Psoas muscle (tissue), 8 donors: ENCODE results near the gene CUBN. TPM values are rescaled to one million over a fixed set of nuclear protein-coding genes. Genes with fewer than 3 reads are reported as not detected.
"Not testable (repeated sequence)": the region's sequence is repeated elsewhere in the genome, so short reads cannot be mapped to it uniquely, and the experiment has no call there.

Source experiments
- ATAC-seq, 4 donors: fragments of 200-7000 bp; cut with Tn5 transposase; one replicate each; pipeline ENCODE4 v1.9.1; 2020; ENCODE audit warnings: moderate library complexity in 3 of 4, mild to moderate bottlenecking in 2 of 4
- DNase-seq, 2 donors: peaks; one replicate each; pipeline ENCODE4 v3.0.0-alpha.2; 2020
- H3K27ac ChIP-seq: fragments of 200-600 bp; one replicate; pipeline ENCODE4 v1.8.0; 2022
- H3K27me3 ChIP-seq, 3 donors: fragments of 200-600 bp in 1 of 3; one replicate each; pipeline versions ENCODE4 v1.6.1 to v1.8.0; 2013 to 2022; ENCODE audit warnings: low read length in 2 of 3, mild to moderate bottlenecking in 2 of 3, moderate library complexity in 1 of 3; ENCODE audit not compliant: insufficient read depth in 3 of 3
- H3K36me3 ChIP-seq, 2 donors: fragments of 200-600 bp in 1 of 2; one replicate each; pipeline versions ENCODE4 v1.6.1 to v1.8.0; 2013 to 2022; ENCODE audit warnings: low read depth in 1 of 2, mild to moderate bottlenecking in 1 of 2, moderate library complexity in 1 of 2; ENCODE audit not compliant: insufficient read depth in 1 of 2
- H3K4me1 ChIP-seq: fragments of 200-600 bp; one replicate; pipeline ENCODE4 v1.8.0; 2022
- H3K4me3 ChIP-seq: fragments of 200-600 bp; one replicate; pipeline ENCODE4 v1.8.0; 2022; ENCODE audit warnings: mild to moderate bottlenecking
- H3K9me3 ChIP-seq: fragments of 200-600 bp; one replicate; pipeline ENCODE4 v1.8.0; 2022
- CTCF ChIP-seq: fragments of 200-600 bp; IDR thresholded peaks from one replicate; pipeline ENCODE4 v1.8.0; 2022; ENCODE audit warnings: antibody characterized with exemption
- WGBS, 3 donors: extraction: QIAGEN DNeasy Blood & Tissue Kit; methylation state at CpG; one replicate each; pipeline versions ENCODE4 v1.1.6 to v1.1.7; 2013; 5-methylcytosine and 5-hydroxymethylcytosine counted together
- intact Hi-C, 2 donors: fragments of 100-400 bp; cut with DNase I; formaldehyde crosslinking; loops; one replicate each; pipeline versions ENCODE4 v1.11.0 to v1.14.2; 2022
- polyA plus RNA-seq, 3 donors: library from polyadenylated mRNA; stranded (reverse); fragments of 200-250 nt; gene quantifications; one replicate each; pipeline ENCODE4 v1.2.3, GENCODE V29; 2013
- total RNA-seq, 4 donors: library from RNA; stranded (reverse); fragmentation: NEBNext Ultra II Directional in 2 of 4; extraction: Animal tissue kit (Norgen Biotek cat#: 25700) in 2 of 4; gene quantifications; one replicate each; pipeline versions ENCODE4 v1.2.1 to v1.2.4, GENCODE V29; 2021 to 2023
- donor health status: healthy with polysubstance abuse.
- donor health status: DM: no; HTN: no; CAD: no; lungs with moderate emphysema.
- donor health status: Bipolar disorder and iron deficiency.
- donor health status: healthy.
- donor health status: DM: yes; HTN: yes; CAD: no.
- donor health status: DM: no; HTN: no; CAD: no.
- donor health status: DM: no; HTN: no; CAD: no.
- donor health status: DM: yes; HTN: yes; CAD: no.

The CUBN gene
- total and polyA plus RNA-seq, 7 donors: 0.07 to 1.1 (median 0.22) TPM

GRCh38 chr10:16828114-16828568 is 301.5 kb downstream of the CUBN start:
- H3K9me3 ChIP-seq: no peaks in the 10 kb centered on the region
- peak in 1 of 2 donors; percentile 25 for DNase-seq
- peak; percentile 77 to 96 (median 80) for ATAC-seq
- no peaks in the 10 kb centered on the region for H3K27me3 ChIP-seq
- intact Hi-C loops: loop anchor here (5.0 kb wide), 1 partner anchor 429 kb away; no protein-coding TSS in a partner anchor
- H3K36me3 ChIP-seq: no peaks in the 10 kb centered on the region
- H3K4me1 ChIP-seq: no peaks in the 10 kb centered on the region
- peak overlapping the region; percentile 3 for H3K27ac ChIP-seq
- 9 to 10% (median 10%) methylated on average over 11 of the region's 11 CpGs for WGBS, 3 donors
- peak; percentile 61 for TF ChIP-seq CTCF
- peak overlapping the region; percentile 17 for H3K4me3 ChIP-seq

- 43 to 45% (median 44%) methylated on average over 8 of the region's 8 CpGs for WGBS, 3 donors
- H3K4me1 ChIP-seq, H3K27me3 ChIP-seq, H3K36me3 ChIP-seq, DNase-seq, H3K9me3 ChIP-seq, H3K27ac ChIP-seq: not testable (repeated sequence)
- H3K4me3 ChIP-seq: peak overlapping the region; percentile 17
- ATAC-seq: peak in 2 of 4 donors; percentile 43 to 80
- intact Hi-C loops: loop anchor here (5.0 kb wide), 1 partner anchor 430 kb away; no protein-coding TSS in a partner anchor
Observed at GRCh38 chr10:16827474-16827873, 302.1 kb downstream of the CUBN start.

GRCh38 chr10:16822726-16823360 is 306.8 kb downstream of the CUBN start:
- ATAC-seq (no peak), DNase-seq (no peak)
- Histone ChIP-seq H3K27me3 (no peaks in the 10 kb centered on the region), H3K36me3 (no peaks in the 10 kb centered on the region), H3K9me3 (no peaks in the 10 kb centered on the region), H3K27ac (no peak overlapping the region), H3K4me1 (peaks cover 5% of the 10 kb centered on the region), H3K4me3 (no peak overlapping the region)
- no peak for TF ChIP-seq CTCF
- intact Hi-C loops: no loop called here
- WGBS, 3 donors: 86 to 94% (median 87%) methylated on average over 4 of the region's 4 CpGs

GRCh38 chr10:16822027-16822426 is 307.6 kb downstream of the CUBN start:
- intact Hi-C loops: no loop called here
- ATAC-seq: no peak

GRCh38 chr10:16820421-16820820 is 309.2 kb downstream of the CUBN start:
- WGBS, 3 donors: 84 to 89% (median 85%) methylated on average over 5 of the region's 5 CpGs
- ATAC-seq (no peak), DNase-seq (no peak)
- no peaks in the 10 kb centered on the region for H3K9me3 ChIP-seq
- no peaks in the 10 kb centered on the region for H3K36me3 ChIP-seq
- no peaks in the 10 kb centered on the region for H3K27me3 ChIP-seq
- intact Hi-C loops: no loop called here
- no peak overlapping the region for H3K4me3 ChIP-seq
- TF ChIP-seq CTCF: no peak
- H3K27ac ChIP-seq: no peak overlapping the region
- peaks cover 14% of the 10 kb centered on the region for H3K4me1 ChIP-seq

More at GRCh38 chr10:16822027-16822426, 307.6 kb downstream of the CUBN start:
- H3K27ac ChIP-seq: no peak overlapping the region
- H3K4me1 ChIP-seq: peaks cover 5% of the 10 kb centered on the region
- no peaks in the 10 kb centered on the region for H3K36me3 ChIP-seq
- no peak for TF ChIP-seq CTCF
- no peaks in the 10 kb centered on the region for H3K9me3 ChIP-seq
- DNase-seq: no peak
- H3K4me3 ChIP-seq: no peak overlapping the region
- no peaks in the 10 kb centered on the region for H3K27me3 ChIP-seq
- WGBS, 3 donors: 90 to 95% (median 93%) methylated on average over 2 of the region's 2 CpGs
